Body of pancreas (tissue), 4 donors: ENCODE measurements around the gene ZNF500. TPM values are rescaled to one million over a fixed set of nuclear protein-coding genes. Genes with fewer than 3 reads are reported as not detected.

Experiments used
- ATAC-seq: fragments of 150-250 bp; one replicate; pipeline ENCODE4 v1.9.1; 2016
- DNase-seq, 4 donors: peaks; one replicate each; pipeline ENCODE4 v3.0.0-alpha.2; 2019
- H3K27ac ChIP-seq, 4 donors: fragments of 200-600 bp; sonication (generic); 1 replicate in 3 of 4; 2 replicates in 1 of 4; pipeline versions ENCODE4 v1.5.1 to v1.6.1; 2016 to 2019; ENCODE audit warnings: mild to moderate bottlenecking in 1 of 4, mixed read lengths in 1 of 4, moderate library complexity in 1 of 4
- H3K27me3 ChIP-seq, 2 donors: fragments of 200-600 bp; sonication (generic); one replicate each; pipeline ENCODE4 v1.6.0; 2016; ENCODE audit warnings: mild to moderate bottlenecking in 1 of 2
- H3K36me3 ChIP-seq, 2 donors: fragments of 200-600 bp; sonication (generic); replicated peaks in 1 of 2; 2 replicates each; pipeline ENCODE4 v1.5.1; 2016; ENCODE audit warnings: low read depth in 2 of 2; ENCODE audit not compliant: insufficient read depth in 1 of 2
- H3K4me1 ChIP-seq: fragments of 200-600 bp; sonication (generic); one replicate; pipeline ENCODE4 v1.6.0; 2016
- H3K4me3 ChIP-seq, 2 donors: fragments of 200-600 bp; sonication (generic); 1 replicate in 1 of 2; 2 replicates in 1 of 2; pipeline ENCODE4 v1.5.1; 2016 to 2019
- H3K9me3 ChIP-seq, 3 donors: fragments of 200-600 bp; sonication (generic); 1 replicate in 2 of 3; 2 replicates in 1 of 3; pipeline ENCODE4 v1.5.1; 2016
- CTCF ChIP-seq, 7 experiments: fragments of 450-650 bp in 4 of 7; fragments of 200-600 bp in 3 of 7; sonication (generic) in 3 of 7; IDR thresholded peaks; one replicate each; pipeline ENCODE4 v1.5.1; 2016 to 2019; ENCODE audit warnings: antibody characterized with exemption in 7 of 7
- POLR2A ChIP-seq, 3 donors: fragments of 450-650 bp; IDR thresholded peaks; one replicate each; pipeline ENCODE4 v1.6.1; 2016; ENCODE audit warnings: antibody characterized with exemption in 3 of 3, mild to moderate bottlenecking in 2 of 3
- WGBS, 2 donors: methylation state at CpG; one replicate each; pipeline ENCODE4 v1.1.5; 2017; 5-methylcytosine and 5-hydroxymethylcytosine counted together
- intact Hi-C: fragments of 100-400 bp; cut with DNase I; formaldehyde crosslinking; loops from one replicate; pipeline ENCODE4 v1.15.1; 2023
- total RNA-seq, 2 donors: library from RNA; depleted of rRNA; stranded (reverse); fragments of >200 nt; gene quantifications; one replicate each; pipeline ENCODE4 v1.1.0, GENCODE V29; 2016

The ZNF500 gene
- total RNA-seq, 2 donors from 2014 or later: 7.5 to 13.8 TPM

- DNase-seq: no peak
- no peak for ATAC-seq
- WGBS, 2 donors: 72 to 78% methylated on average over 9 to 13 of the region's 13 CpGs
- Histone ChIP-seq H3K9me3 (no peaks in the 10 kb centered on the region), H3K27me3 (no peaks in the 10 kb centered on the region), H3K4me1 (peaks cover 37% of the 10 kb centered on the region), H3K27ac (no peak overlapping the region), H3K4me3 (no peak overlapping the region), H3K36me3 (no peaks in the 10 kb centered on the region)
- TF ChIP-seq CTCF (IDR thresholded peaks at IDR 0.05) (no peak), POLR2A (IDR thresholded peaks at IDR 0.05) (no peak)
- intact Hi-C loops: no loop called here
Measured at GRCh38 chr16:4792951-4793513, 26.1 kb upstream of the ZNF500 start.

- peaks cover 23% of the 10 kb centered on the region for H3K4me1 ChIP-seq
- intact Hi-C loops: no loop called here
- no peaks in the 10 kb centered on the region for H3K27me3 ChIP-seq
- H3K27ac ChIP-seq: no peak overlapping the region
- 81 to 89% methylated on average over 10 of the region's 10 CpGs for WGBS, 2 donors
- TF ChIP-seq CTCF (IDR thresholded peaks at IDR 0.05) (no peak), POLR2A (IDR thresholded peaks at IDR 0.05) (no peak)
- H3K4me3 ChIP-seq: no peak overlapping the region
- H3K9me3 ChIP-seq: no peaks in the 10 kb centered on the region
- DNase-seq: no peak
- no peaks in the 10 kb centered on the region for H3K36me3 ChIP-seq
- ATAC-seq: no peak
Measured at GRCh38 chr16:4790871-4791270, 23.9 kb upstream of the ZNF500 start.

GRCh38 chr16:4790261-4790660 is 23.3 kb upstream of the ZNF500 start:
- H3K4me1 ChIP-seq: peaks cover 19% of the 10 kb centered on the region
- H3K36me3 ChIP-seq: no peaks in the 10 kb centered on the region
- no peak overlapping the region for H3K27ac ChIP-seq
- ATAC-seq (no peak), DNase-seq (no peak)
- 87% methylated on average over 9 to 10 of the region's 10 CpGs for WGBS, 2 donors
- intact Hi-C loops: no loop called here
- H3K4me3 ChIP-seq: no peak overlapping the region
- H3K27me3 ChIP-seq: no peaks in the 10 kb centered on the region
- no peaks in the 10 kb centered on the region for H3K9me3 ChIP-seq
- TF ChIP-seq POLR2A (IDR thresholded peaks at IDR 0.05) (no peak), CTCF (IDR thresholded peaks at IDR 0.05) (no peak)

- DNase-seq: no peak
- H3K36me3 ChIP-seq: no peaks in the 10 kb centered on the region
- intact Hi-C loops: no loop called here
- no peak overlapping the region for H3K4me3 ChIP-seq
- H3K27ac ChIP-seq: no peak overlapping the region
- TF ChIP-seq CTCF (IDR thresholded peaks at IDR 0.05) (no peak), POLR2A (IDR thresholded peaks at IDR 0.05) (no peak)
- H3K4me1 ChIP-seq: peaks cover 15% of the 10 kb centered on the region
- ATAC-seq: no peak
- H3K27me3 ChIP-seq: no peaks in the 10 kb centered on the region
- WGBS, 2 donors: 81 to 86% methylated on average over 7 of the region's 7 CpGs
- no peaks in the 10 kb centered on the region for H3K9me3 ChIP-seq
Measured at GRCh38 chr16:4788910-4789309, 21.9 kb upstream of the ZNF500 start.

GRCh38 chr16:4788489-4788889 is 21.5 kb upstream of the ZNF500 start:
- TF ChIP-seq CTCF (IDR thresholded peaks at IDR 0.05) (no peak), POLR2A (IDR thresholded peaks at IDR 0.05) (no peak)
- H3K9me3 ChIP-seq: no peaks in the 10 kb centered on the region
- intact Hi-C loops: no loop called here
- 0 to 25% methylated on average over 2 to 9 of the region's 9 CpGs for WGBS, 2 donors
- peak overlapping the region in 2 of 4 donors; percentile 17 to 27 for H3K27ac ChIP-seq
- no peaks in the 10 kb centered on the region for H3K27me3 ChIP-seq
- H3K4me3 ChIP-seq: no peak overlapping the region
- ATAC-seq (peak; percentile 59), DNase-seq (peak in 2 of 4 donors; percentile 35 to 48)
- H3K4me1 ChIP-seq: peaks cover 15% of the 10 kb centered on the region
- H3K36me3 ChIP-seq: no peaks in the 10 kb centered on the region
